Pancreas (tissue), 10 donors: ENCODE measurements around the gene KLHDC7A. TPM values are rescaled to one million over a fixed set of nuclear protein-coding genes. Genes with fewer than 3 reads are reported as not detected.

ENCODE experiments used
- ATAC-seq, 4 donors: fragments of 200-7000 bp; cut with Tn5 transposase; one replicate each; pipeline versions ENCODE4 v1.8.0 to v1.9.1; 2020; ENCODE audit warnings: mild to moderate bottlenecking in 4 of 4, moderate library complexity in 4 of 4
- DNase-seq, 6 donors: peaks; one replicate each; pipeline ENCODE4 v3.0.0-alpha.2; 2020
- FAIRE-seq: peaks from 2 replicates; lab custom pipeline; 2012; peaks lifted over from hg19 to GRCh38; lab: Jason Lieb, UNC
- H3K27ac ChIP-seq, 4 donors: fragments of 200-600 bp; sonication (generic); 1 replicate in 3 of 4; 2 replicates in 1 of 4; pipeline versions ENCODE4 v1.5.0 to v1.8.0; 2020
- H3K27me3 ChIP-seq, 4 donors: fragments of 200-600 bp; one replicate each; pipeline ENCODE4 v1.8.0; 2021
- H3K36me3 ChIP-seq, 3 donors: fragments of 200-600 bp; sonication (generic) in 1 of 3; one replicate each; pipeline versions ENCODE4 v1.5.0 to v1.8.0; 2020 to 2021
- H3K4me1 ChIP-seq, 3 donors: fragments of 200-600 bp; one replicate each; pipeline ENCODE4 v1.8.0; 2021
- H3K4me3 ChIP-seq, 4 donors: fragments of 200-600 bp; sonication (generic) in 2 of 4; one replicate each; pipeline versions ENCODE4 v1.5.0 to v1.8.0; 2020 to 2021
- H3K9me3 ChIP-seq, 4 donors: fragments of 200-600 bp; one replicate each; pipeline ENCODE4 v1.8.0; 2021
- CTCF ChIP-seq, 4 donors: fragments of 200-600 bp; sonication (generic) in 3 of 4; IDR thresholded peaks; one replicate each; pipeline versions ENCODE4 v1.5.0 to v1.8.0; 2021; ENCODE audit warnings: antibody characterized with exemption in 4 of 4
- WGBS, 2 donors: extraction: QIAGEN DNeasy Blood & Tissue Kit; methylation state at CpG; one replicate each; pipeline ENCODE4 v1.1.7; 2013; 5-methylcytosine and 5-hydroxymethylcytosine counted together
- intact Hi-C, 3 donors: fragments of 100-400 bp; cut with DNase I; formaldehyde crosslinking; loops; one replicate each; pipeline versions ENCODE4 v1.11.1 to v1.14.2; 2022
- polyA plus RNA-seq, 2 donors: library from polyadenylated mRNA; stranded (reverse); fragments of 200-250 nt; gene quantifications; one replicate each; pipeline ENCODE4 v1.2.3, GENCODE V29; 2013
- total RNA-seq, 6 donors: library from RNA; stranded (reverse); fragmentation: NEBNext Ultra II Directional in 4 of 6; extraction: Animal tissue kit (Norgen Biotek cat#: 25700) in 4 of 6; gene quantifications; one replicate each; pipeline versions ENCODE4 v1.2.1 to v1.2.4, GENCODE V29; 2021 to 2023
- donor health status: healthy with polysubstance abuse.
- donor health status: DM: no; HTN: no; CAD: no; lungs with moderate emphysema.
- donor health status: DM: no; HTN: no; CAD: no.
- donor health status: control.
- donor health status: control.
- donor health status: Bipolar disorder and iron deficiency.
- donor health status: DM: yes; HTN: yes; CAD: no.
- donor health status: DM: no; HTN: no; CAD: no.
- donor health status: DM: no; HTN: no; CAD: no.
- donor health status: DM: yes; HTN: yes; CAD: no.

Gene KLHDC7A
- total and polyA plus RNA-seq, 8 donors = 1.9 to 3.7 (median 3.1) TPM

DNA sequence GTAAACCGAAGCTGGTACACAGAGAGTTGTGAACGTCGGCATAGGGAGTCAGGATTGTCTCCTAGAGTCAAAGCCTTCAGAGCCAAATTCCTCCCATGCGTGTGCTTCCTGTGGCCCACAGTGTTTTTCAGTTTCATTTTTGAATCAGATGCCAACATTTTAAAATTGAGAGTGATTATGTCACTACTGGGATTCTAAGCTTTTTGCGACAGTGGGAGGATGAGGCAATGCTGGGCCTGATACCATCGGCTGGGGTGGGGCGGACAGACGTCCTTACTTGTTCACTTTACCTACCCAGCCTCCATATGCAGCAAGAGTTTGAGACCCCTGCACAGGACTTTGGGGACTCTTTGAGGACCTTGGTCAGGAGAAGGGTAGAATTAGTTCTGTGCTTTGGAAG is 1.3 kb upstream of the KLHDC7A start:
- no peak for DNase-seq
- no peak for ATAC-seq
- Histone ChIP-seq H3K36me3 (no peaks in the 10 kb centered on the region), H3K4me3 (no peak overlapping the region), H3K4me1 (peaks cover 10 to 23% (median 18%) of the 10 kb centered on the region in 3 donors), H3K27ac (peak overlapping the region; percentile 39 to 82 (median 76)), H3K27me3 (no peaks in the 10 kb centered on the region), H3K9me3 (no peaks in the 10 kb centered on the region)
- no peak for FAIRE-seq
- 78 to 81% methylated on average over 8 of the region's 8 CpGs for WGBS, 2 donors
- intact Hi-C loops = no loop called here
- TF ChIP-seq CTCF (IDR thresholded peaks at IDR 0.05) = no peak

GRCh38 chr1:18481190-18481920 is 625 bp downstream of the KLHDC7A start:
- Histone ChIP-seq H3K27ac (peak overlapping the region; percentile 69 to 84 (median 82)), H3K9me3 (no peaks in the 10 kb centered on the region), H3K36me3 (no peaks in the 10 kb centered on the region), H3K4me3 (peak overlapping the region in 2 of 4 donors; percentile 26 to 35), H3K27me3 (no peaks in the 10 kb centered on the region), H3K4me1 (peaks cover 10 to 23% (median 18%) of the 10 kb centered on the region in 3 donors)
- whole genome bisulfite sequencing, 2 donors = 47 to 73% methylated on average over 25 of the region's 25 CpGs
- DNase-seq = peak in 5 of 6 donors; percentile 42 to 84 (median 70)
- intact Hi-C loops = no loop called here
- no peak for FAIRE-seq
- ATAC-seq = peak; percentile 33 to 75 (median 54)
- no peak for TF ChIP-seq CTCF (IDR thresholded peaks at IDR 0.05)

DNA sequence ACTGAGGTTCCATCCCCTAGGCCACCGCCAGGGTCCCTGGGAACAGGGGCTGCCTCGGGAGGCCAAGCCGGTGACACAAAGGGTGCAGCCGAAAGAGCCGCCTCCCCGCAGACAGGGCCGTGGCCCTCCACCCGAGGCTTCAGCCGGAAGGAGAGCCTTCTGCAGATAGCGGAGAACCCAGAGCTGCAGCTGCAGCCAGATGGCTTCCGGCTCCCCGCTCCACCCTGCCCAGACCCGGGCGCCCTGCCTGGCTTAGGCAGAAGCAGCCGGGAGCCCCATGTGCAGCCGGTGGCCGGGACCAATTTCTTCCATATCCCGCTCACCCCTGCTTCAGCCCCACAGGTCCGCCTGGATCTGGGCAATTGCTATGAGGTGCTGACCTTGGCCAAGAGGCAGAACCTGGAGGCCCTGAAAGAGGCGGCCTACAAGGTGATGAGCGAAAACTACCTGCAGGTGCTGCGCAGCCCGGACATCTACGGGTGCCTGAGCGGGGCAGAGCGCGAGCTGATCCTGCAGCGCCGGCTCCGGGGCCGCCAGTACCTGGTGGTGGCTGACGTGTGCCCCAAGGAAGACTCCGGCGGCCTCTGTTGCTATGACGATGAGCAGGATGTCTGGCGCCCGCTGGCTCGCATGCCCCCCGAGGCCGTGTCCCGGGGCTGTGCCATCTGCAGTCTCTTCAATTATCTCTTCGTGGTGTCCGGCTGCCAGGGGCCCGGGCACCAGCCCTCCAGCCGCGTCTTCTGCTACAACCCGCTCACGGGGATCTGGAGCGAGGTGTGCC is 1.4 kb downstream of the KLHDC7A start:
- Histone ChIP-seq H3K4me1 (peaks cover 10 to 23% (median 18%) of the 10 kb centered on the region in 3 donors), H3K27ac (peak overlapping the region; percentile 69 to 84 (median 82)), H3K4me3 (peak overlapping the region in 2 of 4 donors; percentile 26 to 35), H3K36me3 (no peaks in the 10 kb centered on the region), H3K27me3 (no peaks in the 10 kb centered on the region), H3K9me3 (no peaks in the 10 kb centered on the region)
- WGBS, 2 donors = 80 to 91% methylated on average over 48 to 49 of the region's 49 CpGs
- no peak for TF ChIP-seq CTCF (IDR thresholded peaks at IDR 0.05)
- ATAC-seq = no peak
- intact Hi-C loops = no loop called here
- no peak for FAIRE-seq
- peak in 3 of 6 donors; percentile 31 to 78 (median 64) for DNase-seq

DNA sequence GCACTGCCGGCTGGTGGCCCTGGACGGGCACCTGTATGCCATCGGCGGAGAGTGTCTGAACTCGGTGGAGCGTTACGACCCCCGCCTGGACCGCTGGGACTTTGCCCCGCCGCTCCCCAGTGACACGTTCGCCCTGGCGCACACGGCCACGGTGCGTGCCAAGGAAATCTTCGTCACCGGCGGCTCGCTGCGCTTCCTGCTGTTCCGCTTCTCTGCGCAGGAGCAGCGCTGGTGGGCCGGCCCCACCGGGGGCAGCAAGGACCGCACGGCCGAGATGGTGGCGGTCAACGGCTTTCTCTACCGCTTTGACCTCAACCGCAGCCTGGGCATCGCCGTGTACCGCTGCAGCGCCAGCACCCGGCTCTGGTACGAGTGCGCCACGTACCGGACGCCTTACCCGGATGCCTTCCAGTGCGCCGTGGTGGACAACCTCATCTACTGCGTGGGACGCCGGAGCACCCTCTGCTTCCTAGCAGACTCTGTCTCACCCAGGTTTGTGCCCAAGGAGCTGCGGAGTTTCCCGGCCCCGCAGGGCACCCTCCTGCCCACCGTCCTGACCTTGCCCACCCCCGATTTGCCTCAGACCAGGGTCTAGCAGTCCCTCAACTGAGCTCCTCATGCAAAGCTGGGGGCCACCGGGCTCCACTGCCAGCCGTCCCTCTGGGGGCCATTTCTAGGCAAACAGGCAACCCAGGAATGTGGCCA is 2.1 kb downstream of the KLHDC7A start:
- Histone ChIP-seq H3K4me1 (peaks cover 10 to 23% (median 18%) of the 10 kb centered on the region in 3 donors), H3K9me3 (no peaks in the 10 kb centered on the region), H3K36me3 (no peaks in the 10 kb centered on the region), H3K27ac (no peak overlapping the region), H3K4me3 (no peak overlapping the region), H3K27me3 (no peaks in the 10 kb centered on the region)
- ATAC-seq = no peak
- intact Hi-C loops = no loop called here
- no peak for FAIRE-seq
- no peak for TF ChIP-seq CTCF (IDR thresholded peaks at IDR 0.05)
- peak in 1 of 6 donors; percentile 61 for DNase-seq
- WGBS, 2 donors = 94 to 95% methylated on average over 57 of the region's 57 CpGs
